NCI-H146 (cell line): ENCODE measurements around the gene STT3B.

ENCODE experiments used
- DNase-seq: peaks from one replicate; lab custom pipeline; 2025; lab: John Stamatoyannopoulos, UW

STT3B gene

DNA sequence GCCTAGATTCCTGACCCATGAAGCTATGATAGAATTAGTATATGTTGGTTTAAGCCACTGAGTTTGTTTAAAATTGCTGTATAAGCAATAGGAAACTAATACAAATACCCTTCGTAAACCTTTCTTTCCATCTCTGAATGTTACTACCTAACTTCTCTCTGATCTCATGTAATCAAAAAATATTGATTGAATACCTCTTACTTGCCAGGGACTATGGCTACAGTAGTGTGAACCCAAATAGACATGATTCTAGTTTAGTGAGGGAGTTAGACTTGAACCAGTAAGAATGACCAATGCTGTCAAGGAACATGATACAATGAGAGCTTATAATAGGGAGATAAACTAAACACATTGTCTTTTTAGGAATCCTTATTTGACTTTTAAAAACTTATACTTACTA, 19.4 kb downstream of the STT3B start:
- no peak for DNase-seq

DNA sequence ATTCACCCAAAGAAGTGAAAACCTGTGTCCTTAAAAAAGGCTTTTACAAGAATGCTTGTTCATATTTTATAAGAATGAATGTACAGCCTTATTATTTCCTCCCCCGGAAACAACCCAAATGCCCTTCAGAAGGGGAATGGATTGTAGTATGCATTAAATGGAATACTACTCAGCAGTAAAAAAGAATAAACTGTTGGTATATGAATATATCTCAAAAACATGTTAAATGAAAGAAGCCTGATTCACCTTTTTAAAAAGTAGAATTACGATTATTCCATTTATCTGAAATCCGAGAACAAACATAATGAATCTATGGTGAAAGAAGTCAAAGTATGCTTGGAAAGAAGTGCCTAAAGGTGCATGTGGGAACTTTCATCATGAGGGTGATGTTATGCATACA, 20.5 kb downstream of the STT3B start:
- no peak for DNase-seq

DNA sequence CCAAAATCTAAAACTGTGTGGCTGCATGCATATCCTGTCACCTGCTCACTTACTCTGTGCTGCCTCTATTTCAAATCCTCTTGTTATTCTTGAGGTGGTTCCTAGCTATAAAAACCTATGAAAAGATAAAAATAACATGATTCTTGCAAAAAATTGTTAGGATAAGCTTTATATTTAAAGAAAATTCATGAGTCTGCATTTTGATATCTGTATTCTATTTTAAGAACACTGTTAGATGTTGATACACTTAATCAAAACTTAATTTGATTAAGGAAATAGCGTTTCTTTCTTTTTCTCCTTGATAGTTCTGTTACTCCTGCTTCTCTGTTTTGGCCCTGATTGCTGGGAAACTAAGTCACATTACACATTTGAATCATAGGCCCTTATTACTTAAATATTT, 22.5 kb downstream of the STT3B start:
- no peak for DNase-seq

DNA sequence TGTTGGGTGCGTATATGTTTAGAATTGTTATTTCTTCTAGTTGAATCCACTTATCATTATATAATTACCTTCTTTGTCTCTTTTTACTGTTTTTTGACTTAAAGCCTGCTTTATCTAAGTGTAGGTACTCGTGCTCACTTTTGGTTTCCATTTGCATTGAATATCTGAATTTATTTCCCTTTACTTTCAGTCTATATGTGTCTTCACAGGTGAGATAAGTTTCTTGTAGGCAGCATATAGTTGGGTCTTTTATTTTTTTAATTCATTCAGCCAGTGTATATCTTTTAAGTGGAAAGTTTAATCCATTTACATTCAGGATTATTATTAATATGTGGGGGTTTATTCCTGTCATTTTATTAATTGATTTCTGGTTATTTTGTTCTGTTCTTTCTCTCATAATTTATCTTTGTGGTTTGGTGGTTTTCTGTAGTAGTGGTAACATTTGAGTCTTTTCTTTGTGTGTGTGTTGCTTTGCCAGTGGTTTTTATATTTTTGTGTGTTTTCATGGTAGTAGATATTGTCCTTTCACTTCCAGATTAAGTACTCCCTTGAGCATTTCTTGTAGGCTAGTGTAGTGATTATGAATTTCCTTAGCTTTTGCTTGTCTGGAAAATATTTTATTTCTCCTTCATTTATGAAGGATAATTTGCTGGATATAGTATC, 27.3 kb downstream of the STT3B start:
- DNase-seq: no peak

DNA sequence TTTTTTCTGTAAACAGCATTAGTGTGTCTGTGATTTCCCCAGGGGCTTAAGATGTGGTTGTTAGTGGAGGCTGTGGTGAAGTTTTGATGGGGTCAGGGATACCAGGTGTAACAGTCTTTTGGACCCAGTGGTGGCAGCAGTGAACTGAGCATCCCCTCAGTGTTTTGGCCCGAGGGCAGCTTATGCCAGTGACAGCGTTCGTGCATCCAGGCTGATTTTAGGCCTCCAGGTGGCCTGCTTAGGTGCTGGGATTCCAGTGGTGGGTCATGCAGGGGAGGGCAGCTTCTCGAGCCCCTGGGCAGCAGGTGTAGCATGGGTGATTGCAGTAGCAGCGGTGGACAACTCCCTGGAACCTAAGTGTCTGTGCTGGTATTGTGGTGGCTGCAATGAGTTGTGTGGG, 29.2 kb downstream of the STT3B start:
- no peak for DNase-seq

GRCh38 chr3:31562525-31562924, 29.8 kb downstream of the STT3B start:
- no peak for DNase-seq

DNA sequence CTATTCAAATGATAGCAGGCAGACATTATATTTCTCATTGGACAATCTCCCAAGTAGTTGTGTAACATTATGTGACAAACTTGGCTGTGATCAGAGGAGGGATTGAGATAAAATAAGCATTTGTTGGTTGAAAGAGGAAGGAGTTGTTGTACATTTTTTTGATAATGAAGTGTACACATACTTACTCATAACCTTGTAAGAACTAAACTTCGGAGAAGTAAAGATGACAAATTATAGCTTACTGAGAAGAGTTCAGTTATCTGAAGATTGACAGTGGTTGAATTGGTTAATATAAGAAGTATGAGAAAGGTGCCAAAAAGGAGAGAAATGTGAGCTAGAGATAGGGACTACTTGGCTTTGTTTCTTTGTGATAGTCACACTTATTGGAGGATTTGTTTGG, 32.6 kb downstream of the STT3B start:
- no peak for DNase-seq

GRCh38 chr3:31567036-31567435, 34.3 kb downstream of the STT3B start:
- DNase-seq: no peak

- DNase-seq: no peak
Measured at GRCh38 chr3:31568649-31569048, 35.9 kb downstream of the STT3B start.

DNA sequence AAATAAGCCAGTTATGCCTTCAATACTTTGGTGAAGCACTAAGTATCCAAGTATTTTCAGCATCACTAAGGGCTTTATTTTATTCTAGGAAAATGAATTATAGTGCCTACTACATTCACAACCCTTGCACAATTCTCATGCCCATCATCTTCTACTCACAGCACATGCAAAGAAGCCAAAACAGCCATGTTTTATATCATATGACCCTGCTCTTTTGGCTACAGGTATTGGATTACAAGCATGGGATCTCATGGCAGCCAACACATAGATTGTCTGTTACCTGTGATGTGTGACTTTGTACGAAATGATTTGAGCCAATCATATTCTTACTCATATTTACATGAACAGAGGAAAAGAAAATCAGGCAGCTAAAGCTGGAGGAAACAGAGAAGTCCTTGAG, 38.6 kb downstream of the STT3B start:
- no peak for DNase-seq

DNA sequence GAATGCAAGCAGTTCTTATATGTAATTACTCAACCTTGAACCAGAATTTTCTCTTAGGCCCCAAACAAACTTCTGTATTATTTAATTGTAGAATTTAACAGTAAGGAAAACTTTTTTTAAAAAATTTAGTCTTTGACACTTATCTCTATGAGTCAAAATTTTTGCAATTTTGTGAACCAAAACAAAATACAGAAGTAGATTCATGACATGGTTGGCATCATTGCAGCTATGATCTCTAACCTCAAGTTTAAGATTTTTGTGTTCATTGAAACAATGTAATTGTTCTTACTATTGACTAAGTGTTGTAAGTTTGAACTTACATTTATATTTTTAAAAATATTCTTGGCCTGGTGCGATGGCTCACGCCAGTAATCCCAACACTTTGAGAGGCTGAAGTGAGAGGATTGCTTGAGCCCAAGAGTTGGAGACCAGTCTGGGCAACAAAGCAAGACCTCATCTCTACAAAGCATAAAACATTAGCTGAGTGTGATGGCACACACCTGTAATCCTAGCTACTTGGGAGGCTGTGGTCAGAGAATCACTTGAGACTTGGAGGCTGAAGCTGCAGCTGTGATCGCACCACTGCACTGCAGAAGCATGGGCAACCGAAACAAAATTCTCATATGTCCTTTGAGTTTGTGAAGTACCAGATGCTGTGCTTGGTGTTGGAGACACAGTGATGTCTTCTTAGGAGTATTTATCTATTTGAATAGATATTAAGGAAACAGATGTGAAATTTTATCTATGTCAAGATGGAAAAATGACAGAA, 39.7 kb downstream of the STT3B start:
- no peak for DNase-seq

- no peak for DNase-seq
Measured at GRCh38 chr3:31573036-31573779, 40.5 kb downstream of the STT3B start.

DNA sequence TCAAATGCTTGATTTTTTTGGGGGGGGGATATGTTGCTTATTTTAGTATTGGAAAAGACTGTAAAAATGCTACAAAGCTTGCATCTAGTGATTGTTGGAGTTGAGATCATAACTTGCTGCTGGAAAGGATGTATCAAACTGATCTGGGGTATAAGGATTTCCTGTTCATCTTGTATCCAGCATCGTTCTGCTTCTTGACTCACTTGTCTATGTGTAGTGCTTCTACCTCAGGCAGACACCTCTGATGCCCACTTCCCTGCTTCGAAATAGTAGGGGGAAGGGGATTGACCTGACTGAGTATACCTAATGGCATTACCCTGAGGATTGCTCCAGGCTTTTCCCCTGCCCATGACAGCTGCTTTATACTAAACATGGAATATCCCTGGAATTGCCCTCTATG, 42.7 kb downstream of the STT3B start:
- no peak for DNase-seq

GRCh38 chr3:31576521-31576920, 43.8 kb downstream of the STT3B start:
- DNase-seq: no peak

- DNase-seq: no peak
Measured at GRCh38 chr3:31577232-31577631, 44.5 kb downstream of the STT3B start.

DNA sequence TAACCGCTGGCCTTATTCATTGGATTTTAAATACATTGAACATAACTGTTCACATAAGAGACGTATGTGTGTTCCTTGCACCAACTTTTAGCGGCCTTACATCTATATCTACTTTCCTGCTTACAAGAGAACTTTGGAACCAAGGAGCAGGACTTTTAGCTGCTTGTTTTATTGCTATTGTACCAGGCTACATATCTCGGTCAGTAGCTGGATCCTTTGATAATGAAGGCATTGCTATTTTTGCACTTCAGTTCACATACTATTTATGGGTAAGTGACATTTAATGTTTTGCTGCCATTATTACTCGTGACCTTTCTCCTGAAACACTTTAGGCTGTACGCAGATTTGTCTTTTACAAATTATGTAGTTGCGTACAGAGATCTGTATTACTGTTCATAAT, 47.1 kb downstream of the STT3B start:
- no peak for DNase-seq

DNA sequence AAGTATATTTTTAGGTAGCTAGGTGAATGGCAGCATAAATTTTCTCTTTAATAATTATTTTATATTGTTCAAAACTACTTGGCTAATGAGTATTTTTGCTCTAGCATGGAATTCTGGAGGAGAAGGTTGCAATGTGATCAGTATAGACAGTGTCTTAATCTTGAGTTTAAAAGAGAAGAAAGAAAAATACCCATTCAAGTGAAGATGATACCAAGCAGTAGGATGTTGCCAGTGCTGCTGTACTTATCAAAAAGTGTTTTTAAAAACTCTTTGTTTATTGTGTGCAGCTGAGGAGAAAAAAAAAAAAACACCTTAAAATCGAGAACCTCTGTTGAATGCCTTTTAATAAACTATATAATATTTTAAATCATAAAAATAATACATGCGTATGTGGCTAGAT, 47.9 kb downstream of the STT3B start:
- no peak for DNase-seq

GRCh38 chr3:31581660-31582059, 48.9 kb downstream of the STT3B start:
- DNase-seq: no peak

- no peak for DNase-seq
Measured at GRCh38 chr3:31589228-31589627, 56.5 kb downstream of the STT3B start.

GRCh38 chr3:31590650-31591049, 57.9 kb downstream of the STT3B start:
- no peak for DNase-seq

GRCh38 chr3:31592764-31593163, 60.0 kb downstream of the STT3B start:
- no peak for DNase-seq

DNA sequence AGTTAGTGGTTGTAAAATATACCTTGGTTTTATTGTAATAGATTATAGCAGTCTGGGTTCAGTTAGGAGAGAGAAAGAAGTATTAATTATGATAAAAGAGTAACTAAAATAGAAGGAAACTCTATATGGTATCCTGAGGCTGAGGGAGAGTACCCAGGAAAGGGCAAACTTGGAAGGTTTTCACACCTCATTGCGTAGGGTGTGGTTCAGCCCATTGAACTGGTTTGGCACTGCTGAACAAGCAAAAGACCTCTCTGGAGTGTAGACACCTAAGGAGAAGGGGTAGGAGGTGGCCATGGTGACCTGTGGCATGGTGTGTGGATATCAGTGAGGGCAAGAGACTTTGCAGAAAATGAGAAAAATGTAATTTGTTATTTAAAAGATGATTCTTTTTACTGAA, 63.5 kb downstream of the STT3B start:
- DNase-seq: no peak

GRCh38 chr3:31600431-31600830, 67.7 kb downstream of the STT3B start:
- no peak for DNase-seq
